ENCODE data around the gene IL3.

The IL3 gene

DNA sequence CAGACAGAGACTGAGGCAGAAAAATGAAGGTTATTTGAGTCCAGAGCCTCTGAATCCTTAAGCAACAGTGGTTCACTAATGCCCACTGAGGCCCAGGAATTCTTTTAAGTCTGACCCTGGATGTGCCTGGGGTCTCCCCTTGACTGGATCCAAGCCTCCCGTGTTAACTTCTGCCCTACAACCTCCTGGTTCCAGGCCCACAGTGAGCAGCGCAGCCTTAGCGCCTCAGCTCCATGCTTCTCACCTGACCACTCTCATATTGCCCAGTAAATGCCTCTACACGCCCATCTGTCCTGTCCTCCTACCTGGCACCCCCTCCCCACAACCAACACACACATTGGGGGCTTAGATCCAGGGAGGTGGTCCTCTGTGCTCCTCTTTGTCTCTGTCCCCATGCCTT, 6.4 kb downstream of the IL3 start:
- no peak for TF ChIP-seq TCF4 (CRISPR knock-in tag; IDR thresholded peaks at IDR 0.05; ENCODE audit: borderline replicate concordance)
- TF ChIP-seq, protein P1, sequence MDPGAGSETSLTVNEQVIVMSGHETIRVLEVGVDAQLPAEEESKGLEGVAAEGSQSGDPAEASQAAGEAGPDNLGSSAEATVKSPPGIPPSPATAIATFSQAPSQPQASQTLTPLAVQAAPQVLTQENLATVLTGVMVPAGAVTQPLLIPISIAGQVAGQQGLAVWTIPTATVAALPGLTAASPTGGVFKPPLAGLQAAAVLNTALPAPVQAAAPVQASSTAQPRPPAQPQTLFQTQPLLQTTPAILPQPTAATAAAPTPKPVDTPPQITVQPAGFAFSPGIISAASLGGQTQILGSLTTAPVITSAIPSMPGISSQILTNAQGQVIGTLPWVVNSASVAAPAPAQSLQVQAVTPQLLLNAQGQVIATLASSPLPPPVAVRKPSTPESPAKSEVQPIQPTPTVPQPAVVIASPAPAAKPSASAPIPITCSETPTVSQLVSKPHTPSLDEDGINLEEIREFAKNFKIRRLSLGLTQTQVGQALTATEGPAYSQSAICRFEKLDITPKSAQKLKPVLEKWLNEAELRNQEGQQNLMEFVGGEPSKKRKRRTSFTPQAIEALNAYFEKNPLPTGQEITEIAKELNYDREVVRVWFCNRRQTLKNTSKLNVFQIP (CRISPR knock-in tag; IDR thresholded peaks at IDR 0.05; ENCODE audit: borderline replicate concordance, low read depth): no peak
- no peak for TF ChIP-seq ZC3H10 (CRISPR knock-in tag; IDR thresholded peaks at IDR 0.05)
- TF ChIP-seq TOX (CRISPR knock-in tag; IDR thresholded peaks at IDR 0.05; ENCODE audit: borderline replicate concordance): no peak
- TF ChIP-seq, protein P2, sequence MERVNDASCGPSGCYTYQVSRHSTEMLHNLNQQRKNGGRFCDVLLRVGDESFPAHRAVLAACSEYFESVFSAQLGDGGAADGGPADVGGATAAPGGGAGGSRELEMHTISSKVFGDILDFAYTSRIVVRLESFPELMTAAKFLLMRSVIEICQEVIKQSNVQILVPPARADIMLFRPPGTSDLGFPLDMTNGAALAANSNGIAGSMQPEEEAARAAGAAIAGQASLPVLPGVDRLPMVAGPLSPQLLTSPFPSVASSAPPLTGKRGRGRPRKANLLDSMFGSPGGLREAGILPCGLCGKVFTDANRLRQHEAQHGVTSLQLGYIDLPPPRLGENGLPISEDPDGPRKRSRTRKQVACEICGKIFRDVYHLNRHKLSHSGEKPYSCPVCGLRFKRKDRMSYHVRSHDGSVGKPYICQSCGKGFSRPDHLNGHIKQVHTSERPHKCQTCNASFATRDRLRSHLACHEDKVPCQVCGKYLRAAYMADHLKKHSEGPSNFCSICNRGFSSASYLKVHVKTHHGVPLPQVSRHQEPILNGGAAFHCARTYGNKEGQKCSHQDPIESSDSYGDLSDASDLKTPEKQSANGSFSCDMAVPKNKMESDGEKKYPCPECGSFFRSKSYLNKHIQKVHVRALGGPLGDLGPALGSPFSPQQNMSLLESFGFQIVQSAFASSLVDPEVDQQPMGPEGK (CRISPR knock-in tag; IDR thresholded peaks at IDR 0.05; ENCODE audit: borderline replicate concordance): no peak
- TF ChIP-seq ZFP3 (CRISPR knock-in tag; IDR thresholded peaks at IDR 0.05): no peak
- no peak for TF ChIP-seq RARB (CRISPR knock-in tag; IDR thresholded peaks at IDR 0.05)
- no peak for ATAC-seq

GRCh38 chr5:132067451-132067850, 7.0 kb downstream of the IL3 start:
- ATAC-seq: no peak
- TF ChIP-seq ZFP3 (CRISPR knock-in tag; IDR thresholded peaks at IDR 0.05): no peak
- TF ChIP-seq SNAI2 (CRISPR knock-in tag; IDR thresholded peaks at IDR 0.05): no peak
- TF ChIP-seq, protein P3, sequence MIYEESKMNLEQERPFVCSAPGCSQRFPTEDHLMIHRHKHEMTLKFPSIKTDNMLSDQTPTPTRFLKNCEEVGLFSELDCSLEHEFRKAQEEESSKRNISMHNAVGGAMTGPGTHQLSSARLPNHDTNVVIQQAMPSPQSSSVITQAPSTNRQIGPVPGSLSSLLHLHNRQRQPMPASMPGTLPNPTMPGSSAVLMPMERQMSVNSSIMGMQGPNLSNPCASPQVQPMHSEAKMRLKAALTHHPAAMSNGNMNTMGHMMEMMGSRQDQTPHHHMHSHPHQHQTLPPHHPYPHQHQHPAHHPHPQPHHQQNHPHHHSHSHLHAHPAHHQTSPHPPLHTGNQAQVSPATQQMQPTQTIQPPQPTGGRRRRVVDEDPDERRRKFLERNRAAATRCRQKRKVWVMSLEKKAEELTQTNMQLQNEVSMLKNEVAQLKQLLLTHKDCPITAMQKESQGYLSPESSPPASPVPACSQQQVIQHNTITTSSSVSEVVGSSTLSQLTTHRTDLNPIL (CRISPR knock-in tag; IDR thresholded peaks at IDR 0.05; ENCODE audit: low read depth): no peak
- TF ChIP-seq ZNF70 (CRISPR knock-in tag; IDR thresholded peaks at IDR 0.05): no peak
- no peak for TF ChIP-seq TSHZ2 (CRISPR knock-in tag; IDR thresholded peaks at IDR 0.05)
- no peak for TF ChIP-seq GLIS3 (CRISPR knock-in tag; IDR thresholded peaks at IDR 0.05)
- no peak for TF ChIP-seq TCF4 (CRISPR knock-in tag; IDR thresholded peaks at IDR 0.05; ENCODE audit: borderline replicate concordance)
- TF ChIP-seq ZC3H10 (CRISPR knock-in tag; IDR thresholded peaks at IDR 0.05): no peak
- no peak for TF ChIP-seq ZNF565 (CRISPR knock-in tag; conservative IDR thresholded peaks at IDR 0.05; ENCODE audit: low read depth)
- no peak for TF ChIP-seq TOX (CRISPR knock-in tag; IDR thresholded peaks at IDR 0.05; ENCODE audit: borderline replicate concordance)
- TF ChIP-seq, protein P1 (CRISPR knock-in tag; IDR thresholded peaks at IDR 0.05; ENCODE audit: borderline replicate concordance, low read depth): no peak
- no peak for TF ChIP-seq ZFP30 (CRISPR knock-in tag; IDR thresholded peaks at IDR 0.05)

DNA sequence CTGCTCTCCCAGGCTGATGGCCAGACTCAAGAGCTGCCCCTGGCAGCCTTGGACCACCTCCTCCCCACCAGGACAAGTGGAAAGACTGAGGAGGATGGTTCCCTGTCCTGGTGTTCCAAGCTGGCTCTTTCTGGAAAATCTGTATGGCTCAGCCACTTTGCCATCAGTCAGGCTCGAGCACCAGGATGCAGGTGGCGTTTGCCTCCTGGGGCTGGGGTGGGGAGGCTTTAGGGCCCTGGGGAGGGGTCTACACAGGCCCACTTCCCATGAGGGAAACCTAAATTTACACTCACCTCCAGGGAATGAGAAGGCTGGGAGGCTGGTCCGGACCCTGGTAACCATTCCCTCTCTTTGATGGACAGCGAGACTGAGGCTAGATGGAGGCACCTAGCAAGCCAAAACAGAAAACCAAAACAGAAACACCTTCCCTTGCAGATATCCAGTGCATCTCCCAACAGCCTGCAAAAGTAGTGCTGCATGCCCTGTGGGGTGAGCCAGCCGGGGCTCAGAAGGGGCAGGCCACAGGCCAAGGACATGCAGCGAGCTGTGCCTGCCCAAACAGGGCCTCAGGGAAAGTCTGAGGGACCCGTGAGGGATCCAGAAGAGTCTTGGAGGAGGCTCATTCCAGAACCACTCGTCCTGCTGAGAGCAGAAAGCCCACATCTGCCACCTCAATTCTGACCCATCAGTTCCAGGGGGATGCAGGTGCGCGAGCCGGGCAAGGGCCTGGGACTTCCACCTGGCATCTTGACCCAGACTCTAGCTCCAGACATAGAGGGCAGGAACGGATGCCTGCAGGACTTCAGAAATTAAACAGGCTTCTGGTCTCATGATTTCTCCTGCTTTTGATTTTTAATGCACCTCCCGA, 7.7 kb downstream of the IL3 start:
- ATAC-seq: no peak
- no peak for TF ChIP-seq PPARA (CRISPR knock-in tag; IDR thresholded peaks at IDR 0.05; ENCODE audit: borderline replicate concordance)
- TF ChIP-seq RARB (CRISPR knock-in tag; IDR thresholded peaks at IDR 0.05): no peak
- no peak for TF ChIP-seq GLIS3 (CRISPR knock-in tag; IDR thresholded peaks at IDR 0.05)
- TF ChIP-seq ZFP3 (CRISPR knock-in tag; IDR thresholded peaks at IDR 0.05): no peak
- TF ChIP-seq, protein P4, sequence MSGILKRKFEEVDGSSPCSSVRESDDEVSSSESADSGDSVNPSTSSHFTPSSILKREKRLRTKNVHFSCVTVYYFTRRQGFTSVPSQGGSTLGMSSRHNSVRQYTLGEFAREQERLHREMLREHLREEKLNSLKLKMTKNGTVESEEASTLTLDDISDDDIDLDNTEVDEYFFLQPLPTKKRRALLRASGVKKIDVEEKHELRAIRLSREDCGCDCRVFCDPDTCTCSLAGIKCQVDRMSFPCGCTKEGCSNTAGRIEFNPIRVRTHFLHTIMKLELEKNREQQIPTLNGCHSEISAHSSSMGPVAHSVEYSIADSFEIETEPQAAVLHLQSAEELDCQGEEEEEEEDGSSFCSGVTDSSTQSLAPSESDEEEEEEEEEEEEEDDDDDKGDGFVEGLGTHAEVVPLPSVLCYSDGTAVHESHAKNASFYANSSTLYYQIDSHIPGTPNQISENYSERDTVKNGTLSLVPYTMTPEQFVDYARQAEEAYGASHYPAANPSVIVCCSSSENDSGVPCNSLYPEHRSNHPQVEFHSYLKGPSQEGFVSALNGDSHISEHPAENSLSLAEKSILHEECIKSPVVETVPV (CRISPR knock-in tag; IDR thresholded peaks at IDR 0.05): no peak
